H1 (cell line): ENCODE data around the gene MSMP.

Source experiments
- BRCA1 ChIP-seq: IDR thresholded peaks from 2 replicates; pipeline ENCODE4 v1.6.1; 2012; ENCODE audit warnings: low read depth, low read length, improper control_type of control experiment
- CTCF ChIP-seq, 3 experiments: IDR thresholded peaks; 1 replicate in 2 of 3; 2 replicates in 1 of 3; pipeline versions ENCODE4 v1.5.1 to v1.6.1; 2011; ENCODE audit warnings: low read length in 3 of 3, mild to moderate bottlenecking in 3 of 3, inconsistent platforms in 2 of 3, low read depth in 1 of 3, moderate library complexity in 1 of 3; ENCODE audit not compliant: insufficient read depth in 1 of 3; ENCODE audit errors: control extremely low read depth in 1 of 3
- EP300 ChIP-seq, 2 experiments: IDR thresholded peaks; 1 replicate in 1 of 2; 2 replicates in 1 of 2; pipeline ENCODE4 v1.6.1; 2011 to 2012; ENCODE audit warnings: low read depth in 2 of 2, low read length in 2 of 2, mild to moderate bottlenecking in 2 of 2, borderline replicate concordance in 1 of 2, inconsistent platforms in 1 of 2, moderate library complexity in 1 of 2
- GABPA ChIP-seq: IDR thresholded peaks from 2 replicates; pipeline ENCODE4 v1.6.1; 2011; ENCODE audit warnings: mild to moderate bottlenecking, low read length, moderate library complexity, borderline replicate concordance; ENCODE audit not compliant: insufficient read depth
- JUND ChIP-seq: IDR thresholded peaks from 2 replicates; pipeline ENCODE4 v1.6.1; 2011; ENCODE audit warnings: mild to moderate bottlenecking, improper control_type of control experiment, low read length
- SAP30 ChIP-seq: fragments of 300-600 bp; sonication (generic); IDR thresholded peaks from 2 replicates; pipeline ENCODE4 v1.7.1; 2012; ENCODE audit warnings: low read length, moderate library complexity, mild to moderate bottlenecking, inconsistent platforms; ENCODE audit not compliant: insufficient read depth, insufficient replicate concordance

- TF ChIP-seq GABPA (no peak), EP300 (IDR thresholded peaks at IDR 0.05; ENCODE audit: borderline replicate concordance in 1 of 2, low read depth in 2 of 2, low read length in 2 of 2) (no peak), CTCF (IDR thresholded peaks at IDR 0.05; ENCODE audit: control extremely low read depth in 1 of 3, insufficient read depth in 1 of 3, low read depth in 1 of 3, low read length in 3 of 3) (no peak), BRCA1 (no peak), SAP30 (no peak), JUND (no peak)
Observed at GRCh38 chr9:35717132-35717870, 36.8 kb downstream of the MSMP start.
